GF-D8 (cell line): ENCODE measurements around the gene CACNG6.
"Not testable (repeated sequence)": the region's sequence is repeated elsewhere in the genome, so short reads cannot be mapped to it uniquely, and the experiment has no call there.

Source experiments
- DNase-seq: peaks from one replicate; lab custom pipeline; 2025; lab: John Stamatoyannopoulos, UW

CACNG6 gene

GRCh38 chr19:54002495-54003315 lies 11.3 kb downstream of the CACNG6 start:
- no peak for DNase-seq

GRCh38 chr19:54009440-54009839 lies 18.0 kb downstream of the CACNG6 start:
- DNase-seq, result no peak

GRCh38 chr19:54010474-54010873 lies 19.0 kb downstream of the CACNG6 start:
- no peak for DNase-seq

DNA sequence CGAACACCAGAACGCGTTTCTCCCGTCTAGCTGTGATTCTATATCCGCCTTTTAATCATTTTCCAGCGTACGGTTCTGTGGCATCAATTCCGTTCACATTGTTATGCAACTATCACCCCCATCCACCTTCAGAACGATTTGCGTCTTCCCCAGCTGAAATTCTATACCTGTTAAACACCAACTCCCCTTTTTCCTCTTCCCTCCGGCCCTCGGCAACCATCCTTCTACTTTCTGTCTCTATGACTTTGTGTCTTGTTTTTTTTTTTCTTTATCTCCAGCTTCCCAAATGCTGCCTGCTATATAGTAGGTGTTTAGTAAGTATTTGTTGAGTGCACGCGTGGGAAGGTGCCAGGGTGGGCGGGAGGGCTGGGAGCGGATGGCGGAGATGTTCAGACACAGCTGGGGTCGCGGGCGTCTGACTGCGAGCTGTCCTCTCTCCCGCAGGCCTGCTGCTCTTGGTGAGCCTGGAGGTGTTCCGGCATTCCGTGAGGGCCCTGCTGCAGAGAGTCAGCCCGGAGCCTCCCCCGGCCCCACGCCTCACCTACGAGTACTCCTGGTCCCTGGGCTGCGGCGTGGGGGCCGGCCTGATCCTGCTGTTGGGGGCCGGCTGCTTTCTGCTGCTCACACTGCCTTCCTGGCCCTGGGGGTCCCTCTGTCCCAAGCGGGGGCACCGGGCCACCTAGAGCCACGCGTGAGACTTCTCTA lies 20.2 kb downstream of the CACNG6 start:
- DNase-seq, result no peak

DNA sequence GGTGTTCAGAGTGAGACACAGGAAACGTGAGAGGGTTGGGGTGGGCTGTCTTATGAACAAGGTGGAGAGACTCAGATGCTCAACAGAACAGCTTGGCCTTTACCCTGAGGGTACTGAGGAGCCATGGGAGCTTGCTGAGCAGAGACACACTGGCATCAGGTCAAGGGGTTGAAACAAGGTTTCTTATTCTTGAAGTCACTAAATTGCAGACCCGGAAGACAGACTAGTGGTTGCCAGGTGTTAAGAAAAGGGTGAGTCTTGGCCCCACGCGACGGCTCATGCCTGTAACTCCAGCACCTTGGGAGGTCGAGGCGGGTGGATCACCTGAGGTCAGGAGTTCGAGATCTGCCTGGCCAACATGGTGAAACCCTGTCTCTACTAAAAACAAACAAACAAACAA lies 22.4 kb downstream of the CACNG6 start:
- DNase-seq, result no peak

DNA sequence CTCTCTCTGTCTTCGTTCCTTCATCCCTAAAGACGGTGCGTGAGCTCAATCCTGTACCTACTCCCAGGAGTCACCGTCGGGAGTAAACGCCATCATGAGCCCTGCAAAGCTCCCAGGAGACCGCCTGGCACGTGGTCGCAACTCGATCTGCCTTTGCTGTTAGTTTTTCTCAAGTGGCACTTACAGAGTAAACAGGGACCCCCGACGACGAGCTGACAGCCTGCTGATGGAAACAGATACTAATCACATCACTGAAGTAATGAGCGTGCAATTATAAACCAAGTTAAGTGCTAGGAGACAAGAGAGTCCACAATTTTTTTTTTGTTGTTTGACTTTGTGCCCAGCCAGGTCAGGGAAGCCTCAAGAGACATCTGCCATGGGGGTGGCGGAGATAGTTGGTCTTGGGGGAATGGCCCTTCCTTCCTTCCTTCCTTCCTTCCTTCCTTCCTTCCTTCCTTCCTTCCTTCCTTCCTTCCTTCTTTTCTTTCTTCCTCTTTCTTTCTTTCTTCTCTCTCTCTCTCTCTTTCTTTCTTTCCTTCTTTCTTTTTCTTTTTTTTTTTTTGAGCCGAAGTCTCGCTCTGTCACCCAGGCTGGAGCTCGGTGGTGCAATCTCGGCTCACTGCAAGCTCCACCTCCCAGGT lies 23.6 kb downstream of the CACNG6 start:
- no peak for DNase-seq

DNA sequence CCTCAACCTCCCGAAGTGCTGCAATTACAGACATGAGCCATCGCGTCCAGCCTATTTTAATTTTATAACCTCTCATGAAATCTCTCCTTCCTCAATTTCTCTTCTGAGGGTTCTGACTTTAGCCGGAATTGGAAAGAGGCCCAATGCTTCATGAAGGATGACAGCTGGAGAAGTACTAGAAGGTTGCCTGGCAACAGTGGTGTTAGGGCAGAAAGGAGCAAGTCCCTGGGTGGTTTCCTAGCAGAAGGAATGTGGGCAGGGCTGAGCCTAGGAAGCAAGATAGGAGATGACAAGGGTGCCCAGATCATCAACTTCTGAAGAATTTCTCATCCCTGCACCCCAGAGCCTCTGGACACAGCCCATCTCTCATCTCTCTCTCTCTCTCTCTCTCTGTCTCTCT lies 25.8 kb downstream of the CACNG6 start:
- DNase-seq, result no peak

- DNase-seq, result no peak
Observed at GRCh38 chr19:54021363-54021762, 29.9 kb downstream of the CACNG6 start.

- DNase-seq, result no peak
Observed at GRCh38 chr19:54021932-54022331, 30.5 kb downstream of the CACNG6 start.

- peak; percentile 34 for DNase-seq
Observed at GRCh38 chr19:54023191-54023590, 31.8 kb downstream of the CACNG6 start.

DNA sequence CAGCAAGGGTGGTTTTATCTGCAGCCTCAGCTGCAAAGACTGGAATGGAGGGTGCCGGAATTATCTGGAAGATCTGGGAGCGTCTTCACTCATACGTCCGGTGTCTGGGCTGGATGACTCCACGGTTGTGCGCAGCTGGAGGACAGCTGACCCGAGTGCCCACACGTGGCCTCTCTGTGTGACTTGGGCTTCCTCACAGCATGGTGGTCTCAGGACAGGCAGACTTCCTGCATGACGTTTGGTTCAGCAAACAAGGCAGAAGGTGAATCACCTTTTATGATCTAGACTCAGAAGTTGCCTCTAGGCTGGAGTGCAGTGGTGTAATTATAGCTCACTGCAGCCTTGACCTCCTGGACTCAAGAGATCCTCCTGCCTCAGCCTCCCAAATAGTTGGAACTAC lies 33.2 kb downstream of the CACNG6 start:
- no peak for DNase-seq

GRCh38 chr19:54026656-54027055 lies 35.2 kb downstream of the CACNG6 start:
- no peak for DNase-seq

- no peak for DNase-seq
Observed at GRCh38 chr19:54029301-54029700, 37.9 kb downstream of the CACNG6 start.

DNA sequence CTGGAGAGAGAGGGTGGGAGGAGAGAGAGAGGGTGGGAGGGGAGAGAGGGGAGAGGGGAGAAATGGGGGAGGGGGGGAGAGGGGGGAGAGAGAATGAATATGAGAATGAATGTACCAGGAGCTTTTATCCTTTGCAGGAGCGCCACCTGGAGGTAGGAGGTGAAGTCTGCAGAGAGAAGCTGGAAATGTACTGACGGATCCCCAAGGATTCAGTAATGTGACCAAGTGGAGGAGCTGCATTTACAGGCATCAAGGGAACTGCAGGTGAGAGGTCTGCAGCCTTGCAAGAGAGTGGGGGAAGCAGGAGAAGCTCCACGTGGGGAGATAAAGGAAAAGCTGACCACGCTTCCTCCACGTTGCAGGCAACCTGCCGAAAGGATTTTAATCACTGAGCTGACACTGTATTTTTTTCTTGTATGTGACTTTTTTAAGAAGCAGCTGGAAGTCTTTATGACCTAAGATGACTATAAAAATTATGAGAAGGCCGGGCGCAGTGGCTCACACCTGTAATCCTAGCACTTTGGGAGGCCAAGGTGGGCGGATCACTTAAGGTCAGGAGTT lies 38.6 kb downstream of the CACNG6 start:
- DNase-seq, result peak; percentile 33

GRCh38 chr19:54030895-54031586 lies 39.6 kb downstream of the CACNG6 start:
- peak; percentile 13 for DNase-seq

DNA sequence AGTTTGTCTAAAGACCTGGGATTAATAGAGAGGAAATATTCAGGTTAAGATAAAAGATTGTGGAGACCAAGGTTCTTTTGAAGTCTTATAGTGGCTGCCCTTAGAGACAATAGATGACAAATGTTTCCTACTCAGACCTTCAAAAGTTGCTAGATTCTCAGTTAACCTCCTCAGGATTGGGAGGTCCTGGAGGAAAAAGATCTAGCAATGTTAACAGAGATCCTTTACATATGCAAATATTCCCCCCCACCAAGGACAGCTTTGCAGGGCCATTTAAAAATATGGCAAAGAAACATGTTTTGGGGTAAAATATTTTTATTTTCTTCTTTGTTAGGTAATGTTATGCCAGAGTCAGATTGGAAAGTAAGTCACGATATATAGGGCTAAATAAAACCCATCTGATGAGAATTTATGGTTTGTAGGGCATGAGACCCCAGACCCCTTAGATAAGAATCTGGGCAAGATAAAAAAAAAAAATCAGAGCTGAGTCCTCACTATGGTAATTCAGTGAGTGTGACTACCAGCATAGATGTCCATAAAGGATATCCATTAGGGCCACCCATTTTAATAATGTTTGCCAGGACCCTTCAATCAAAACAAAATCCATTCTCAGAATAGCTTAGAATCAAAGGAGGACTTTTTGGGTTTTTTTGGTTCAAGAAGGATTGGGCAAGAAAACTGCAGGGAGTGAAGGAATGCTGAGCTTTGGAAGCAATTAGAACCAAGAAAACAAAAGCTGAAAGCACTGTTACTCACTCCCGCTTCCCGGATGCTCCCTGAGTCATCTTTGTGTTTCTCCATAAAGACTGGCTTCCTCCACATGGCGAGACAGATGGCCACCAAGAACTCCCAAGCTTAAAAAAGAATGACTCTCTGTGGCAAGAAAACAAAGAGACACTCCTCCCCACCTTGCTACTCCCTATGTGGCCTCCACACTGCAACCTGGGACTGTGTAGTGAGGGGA lies 44.1 kb downstream of the CACNG6 start:
- no peak for DNase-seq

DNA sequence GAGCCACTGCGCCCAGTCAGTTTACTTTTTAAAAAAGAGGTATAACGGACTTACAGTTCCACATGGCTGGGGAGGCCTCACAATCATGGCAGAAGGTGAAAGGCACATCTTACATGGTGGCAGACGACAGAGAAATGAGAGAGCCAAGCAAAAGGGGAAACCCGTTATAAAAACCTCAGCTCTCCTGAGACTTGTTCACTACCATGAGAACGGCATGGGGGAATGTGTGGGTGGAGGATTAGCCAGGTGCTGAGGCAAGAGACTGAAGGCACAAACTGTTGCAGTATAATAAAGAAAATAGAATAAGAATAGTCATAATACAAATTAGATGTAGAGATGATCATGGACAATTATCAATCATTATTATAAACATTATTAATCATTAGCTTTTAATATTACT lies 45.1 kb downstream of the CACNG6 start:
- not testable (repeated sequence) for DNase-seq

DNA sequence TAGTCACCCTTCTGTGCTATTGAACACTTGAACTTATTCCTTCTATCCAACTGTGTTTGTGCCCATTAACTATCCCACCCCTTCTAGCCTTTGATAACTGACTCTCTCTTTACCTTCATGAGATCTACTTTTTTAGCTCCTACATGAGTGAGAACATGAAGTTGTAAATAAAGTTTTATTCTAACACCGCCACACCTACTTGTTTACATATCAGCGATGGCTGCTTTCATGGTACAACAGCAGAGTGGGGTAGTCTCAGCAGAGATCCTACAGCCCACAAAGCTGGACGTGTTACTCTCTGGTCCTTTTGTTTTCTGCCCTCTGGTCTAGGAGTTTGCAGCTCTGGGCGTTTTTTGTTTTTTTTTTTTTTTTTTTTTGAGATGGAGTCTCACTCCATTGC lies 48.6 kb downstream of the CACNG6 start:
- no peak for DNase-seq

DNA sequence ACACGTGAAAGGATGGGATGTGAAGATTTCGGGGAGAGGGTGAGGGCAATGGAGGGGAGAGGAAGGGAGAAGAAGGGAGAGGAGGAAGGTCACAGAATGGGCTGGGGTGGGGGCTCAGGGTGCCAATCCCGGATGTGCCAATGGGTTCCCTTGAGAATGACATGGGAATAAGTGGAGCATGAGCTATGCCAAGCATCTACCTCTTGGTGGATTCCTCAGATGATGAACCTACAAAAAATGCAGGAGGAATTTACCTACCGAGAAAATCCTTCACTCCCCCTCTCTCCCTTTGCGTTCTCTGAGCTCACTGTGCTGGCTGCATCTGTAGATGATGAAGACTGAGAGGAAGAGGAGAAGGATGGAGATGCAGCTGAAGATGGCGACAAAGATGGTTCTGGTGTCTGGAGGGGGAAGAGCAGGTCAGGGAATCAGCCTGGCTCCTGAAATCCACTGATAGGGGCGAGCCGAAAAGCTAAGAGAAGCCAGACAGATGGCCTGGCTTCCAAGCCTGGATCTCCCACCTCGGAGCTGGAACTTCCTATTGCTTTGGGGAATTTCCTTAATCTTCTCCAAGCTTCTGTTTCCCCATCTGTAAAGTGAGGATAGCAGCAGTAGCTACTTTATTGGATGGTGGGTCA lies 50.7 kb downstream of the CACNG6 start:
- no peak for DNase-seq

DNA sequence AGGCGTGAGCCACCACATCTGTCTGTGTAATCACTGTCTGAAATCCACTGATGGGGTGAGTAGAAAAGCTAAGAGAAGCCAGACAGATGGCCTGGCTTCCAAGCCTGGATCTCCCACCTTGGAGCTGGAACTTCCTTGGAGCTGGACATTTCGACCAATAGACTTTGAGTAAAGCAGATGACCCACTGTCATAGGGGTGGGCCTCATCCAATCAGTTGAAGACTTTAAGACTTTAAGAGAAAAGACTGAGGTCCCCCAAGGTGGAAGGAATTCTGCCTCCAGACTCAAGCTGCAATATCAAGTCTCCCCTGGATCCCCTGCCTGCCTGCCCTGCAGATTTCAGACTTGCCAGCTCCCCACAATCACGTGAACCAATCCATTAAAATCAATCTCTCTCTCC lies 51.6 kb downstream of the CACNG6 start:
- DNase-seq, result no peak
